D341Med (cell line): ENCODE measurements around the gene RAB25.
"Not testable (repeated sequence)": the region's sequence is repeated elsewhere in the genome, so short reads cannot be mapped to it uniquely, and the experiment has no call there.

Experiments used
- DNase-seq: peaks from one replicate; pipeline ENCODE4 v3.0.0; 2012; ENCODE audit warnings: low spot score

The RAB25 gene

DNA sequence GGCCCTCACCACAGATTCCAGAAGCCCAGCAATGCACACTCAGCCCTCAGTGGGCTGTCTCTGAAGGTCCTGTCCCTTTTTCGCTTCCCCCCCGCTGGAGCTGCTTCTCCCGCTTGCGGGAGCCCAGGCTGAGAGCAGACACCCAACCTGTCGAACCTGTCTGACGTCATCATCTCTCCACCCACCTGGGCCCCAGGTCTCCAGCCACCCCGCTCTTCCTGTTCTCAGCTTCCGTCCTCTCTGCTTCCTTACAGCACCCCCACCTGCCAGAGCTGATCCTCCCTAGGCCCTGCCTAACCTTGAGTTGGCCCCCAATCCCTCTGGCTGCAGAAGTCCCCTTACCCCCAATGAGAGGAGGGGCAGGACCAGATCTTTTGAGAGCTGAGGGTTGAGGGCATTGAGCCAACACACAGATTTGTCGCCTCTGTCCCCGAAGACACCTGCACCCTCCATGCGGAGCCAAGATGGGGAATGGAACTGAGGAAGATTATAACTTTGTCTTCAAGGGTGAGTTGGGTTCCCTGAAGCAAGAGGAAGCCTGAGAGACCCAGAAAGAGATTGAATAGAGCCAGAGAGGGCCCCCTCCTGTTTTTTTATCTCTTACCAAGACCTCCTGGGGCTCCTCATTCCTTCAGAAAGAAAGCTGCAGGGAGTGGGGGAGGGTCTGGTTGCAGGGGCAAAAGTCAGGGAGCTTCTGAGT, at the start of gene RAB25:
Gene RAB25 (plus strand): TSS at position 224 of the 700 bp plus-strand sequence. CDS start 241 bp downstream, at position 465.
- no peak for DNase-seq

DNA sequence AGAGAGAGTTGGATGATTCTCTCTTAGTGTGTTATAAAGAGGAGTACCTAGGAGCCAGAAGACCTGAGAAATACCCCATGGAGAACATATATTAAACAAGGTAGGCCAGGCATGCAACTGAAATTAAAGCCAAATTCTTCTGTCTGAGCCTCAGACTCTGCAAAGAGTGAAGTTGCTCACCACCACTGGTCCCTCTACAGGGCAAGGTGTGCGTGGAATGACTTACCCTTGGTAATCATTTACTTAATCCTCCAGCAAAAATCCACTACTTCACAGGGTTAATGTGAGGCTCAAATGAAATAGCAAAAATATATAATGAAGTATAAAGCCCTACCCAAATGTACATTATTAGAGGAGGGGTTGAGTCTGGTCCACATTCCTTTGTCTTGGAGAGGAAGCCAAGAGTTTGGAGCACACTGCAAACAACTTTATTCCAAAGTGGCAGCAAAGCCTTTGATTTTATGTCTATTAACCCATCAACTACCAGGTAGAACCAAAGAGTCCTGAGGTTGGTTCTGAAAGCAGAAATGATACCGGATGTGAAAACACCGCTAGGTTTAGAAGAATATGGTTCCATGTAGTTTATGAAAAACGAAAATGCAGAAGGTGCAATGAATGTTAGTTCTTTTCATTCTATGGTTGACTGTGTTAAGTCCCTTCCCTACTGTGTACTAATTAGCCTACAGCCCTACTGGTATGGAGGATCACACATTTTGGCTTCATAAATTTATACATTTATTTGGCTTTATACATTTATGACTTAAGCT, 48.7 kb upstream of the RAB25 start:
- peak; percentile 10 for DNase-seq

- peak; percentile 33 for DNase-seq
Measured at GRCh38 chr1:156014829-156015228, 46.1 kb upstream of the RAB25 start.

DNA sequence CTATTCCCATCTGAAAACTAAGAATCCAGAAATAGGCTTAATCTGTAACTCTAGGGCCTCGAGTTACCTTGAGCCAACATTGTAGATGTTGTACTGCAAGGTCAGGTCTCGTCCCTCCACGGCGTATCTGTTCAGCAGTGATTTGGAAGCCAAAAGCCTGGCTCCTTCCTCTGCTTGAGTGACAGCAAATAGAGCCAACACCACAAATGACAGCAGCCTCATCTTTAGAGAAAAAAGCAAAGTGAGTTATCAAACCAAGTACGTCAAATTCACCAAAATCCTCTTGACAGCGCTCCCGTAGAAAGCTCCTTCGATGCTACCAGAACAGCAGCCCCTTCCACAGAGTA, 41.0 kb upstream of the RAB25 start:
- DNase-seq, result no peak

- peak; percentile 96 for DNase-seq
Measured at GRCh38 chr1:156020293-156021092, 40.5 kb upstream of the RAB25 start, which contains the start of gene SSR2. TSS of gene SSR2 (minus strand) at chr1:156020951. CDS start at chr1:156020167, 784 bp downstream.

- DNase-seq, result no peak
Measured at GRCh38 chr1:156021093-156021428, 39.9 kb upstream of the RAB25 start.

GRCh38 chr1:156021954-156022353, 39.0 kb upstream of the RAB25 start:
- no peak for DNase-seq

- no peak for DNase-seq
Measured at GRCh38 chr1:156024801-156025200, 36.2 kb upstream of the RAB25 start.

DNA sequence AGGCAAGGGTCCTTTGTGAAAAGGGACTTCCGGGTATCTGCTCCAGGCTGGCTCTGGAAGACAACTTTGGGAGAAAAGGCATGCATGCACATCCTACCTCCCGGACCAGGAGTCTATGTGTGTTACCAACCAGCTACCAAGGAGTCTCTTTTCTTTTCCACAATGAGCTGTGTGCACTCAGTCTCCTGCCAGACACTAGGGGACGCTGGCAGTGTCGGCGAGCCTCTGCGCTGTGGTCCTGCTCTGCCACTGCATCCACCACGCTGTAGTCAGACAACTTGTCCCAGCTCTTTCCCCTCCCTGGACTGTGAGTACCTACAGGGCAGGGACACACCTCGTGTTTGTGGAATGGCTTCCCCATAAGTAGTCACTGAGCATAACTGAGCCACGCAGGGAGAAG, 35.1 kb upstream of the RAB25 start:
- peak; percentile 88 for DNase-seq

- no peak for DNase-seq
Measured at GRCh38 chr1:156026588-156026987, 34.4 kb upstream of the RAB25 start.

DNA sequence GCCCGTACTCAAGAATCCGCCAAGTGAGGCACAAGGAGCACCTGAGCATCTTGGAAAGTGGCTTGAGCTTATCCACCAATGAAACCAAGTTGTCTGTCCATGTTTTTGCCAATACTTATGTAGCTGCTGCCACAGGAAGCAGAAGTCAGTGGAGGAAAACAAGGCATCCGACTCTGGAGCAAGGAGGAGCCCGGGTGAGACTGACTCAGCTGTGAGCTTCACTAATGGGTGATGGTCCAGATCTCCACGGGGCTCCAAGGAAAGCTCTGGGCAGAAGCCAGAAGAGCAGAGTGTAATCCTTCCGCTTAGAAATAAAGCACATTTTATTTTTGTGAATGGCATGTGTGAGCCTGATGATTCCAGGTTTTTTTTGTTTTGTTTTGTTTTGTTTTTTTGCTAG, 27.9 kb upstream of the RAB25 start:
- no peak for DNase-seq

GRCh38 chr1:156034991-156035390, 26.0 kb upstream of the RAB25 start:
- DNase-seq, result not testable (repeated sequence)

- no peak for DNase-seq
Measured at GRCh38 chr1:156042828-156043227, 18.1 kb upstream of the RAB25 start.

DNA sequence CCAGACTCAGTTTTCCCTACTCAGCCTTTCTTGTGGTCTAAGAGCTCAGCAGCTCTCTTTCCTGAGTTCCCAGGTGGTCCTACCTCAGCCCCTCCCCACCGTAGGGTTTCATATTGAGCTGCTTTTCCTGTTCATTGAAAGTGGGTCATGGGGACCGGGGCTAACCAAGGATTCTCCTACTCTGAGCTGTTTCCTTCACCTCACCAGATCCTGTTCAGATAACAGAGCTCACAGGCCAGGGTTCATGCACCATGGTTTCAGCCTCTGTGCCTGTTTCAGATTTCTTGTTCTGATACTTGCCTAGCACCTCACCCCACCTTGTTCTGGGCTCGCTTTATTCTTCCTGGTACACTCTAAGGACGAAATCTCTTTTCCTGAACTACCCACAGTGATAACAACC, 15.9 kb upstream of the RAB25 start:
- no peak for DNase-seq

DNA sequence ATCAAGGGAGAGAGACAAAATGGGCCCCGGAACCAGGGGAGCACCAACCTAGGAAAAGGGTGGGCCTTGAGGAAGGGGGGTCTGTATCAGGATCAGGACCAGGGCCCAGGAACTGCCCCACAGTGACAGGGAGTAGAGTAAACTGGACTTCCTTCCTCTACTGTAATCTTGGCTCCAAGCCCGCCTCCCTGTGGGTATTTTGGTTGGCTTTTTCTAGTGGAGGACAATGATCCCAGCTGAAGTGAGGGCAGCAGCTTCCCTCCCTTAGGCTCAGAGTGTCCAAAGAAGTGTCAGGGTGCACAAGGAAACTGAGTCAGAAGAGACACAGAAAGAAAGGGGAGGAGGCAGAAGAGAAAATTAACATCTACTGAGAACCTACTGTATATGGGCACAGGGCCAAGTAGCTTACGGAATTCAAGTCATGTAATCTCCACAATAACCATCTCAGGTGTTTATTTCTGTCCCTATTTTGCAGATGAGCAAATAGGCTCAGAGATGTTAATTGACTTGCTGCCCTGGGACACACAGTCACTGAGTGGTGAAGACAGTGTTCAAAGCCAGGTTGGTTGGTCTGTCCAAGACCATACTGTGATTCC, 12.2 kb upstream of the RAB25 start:
- no peak for DNase-seq

GRCh38 chr1:156050376-156050775, 10.6 kb upstream of the RAB25 start:
- DNase-seq, result no peak

DNA sequence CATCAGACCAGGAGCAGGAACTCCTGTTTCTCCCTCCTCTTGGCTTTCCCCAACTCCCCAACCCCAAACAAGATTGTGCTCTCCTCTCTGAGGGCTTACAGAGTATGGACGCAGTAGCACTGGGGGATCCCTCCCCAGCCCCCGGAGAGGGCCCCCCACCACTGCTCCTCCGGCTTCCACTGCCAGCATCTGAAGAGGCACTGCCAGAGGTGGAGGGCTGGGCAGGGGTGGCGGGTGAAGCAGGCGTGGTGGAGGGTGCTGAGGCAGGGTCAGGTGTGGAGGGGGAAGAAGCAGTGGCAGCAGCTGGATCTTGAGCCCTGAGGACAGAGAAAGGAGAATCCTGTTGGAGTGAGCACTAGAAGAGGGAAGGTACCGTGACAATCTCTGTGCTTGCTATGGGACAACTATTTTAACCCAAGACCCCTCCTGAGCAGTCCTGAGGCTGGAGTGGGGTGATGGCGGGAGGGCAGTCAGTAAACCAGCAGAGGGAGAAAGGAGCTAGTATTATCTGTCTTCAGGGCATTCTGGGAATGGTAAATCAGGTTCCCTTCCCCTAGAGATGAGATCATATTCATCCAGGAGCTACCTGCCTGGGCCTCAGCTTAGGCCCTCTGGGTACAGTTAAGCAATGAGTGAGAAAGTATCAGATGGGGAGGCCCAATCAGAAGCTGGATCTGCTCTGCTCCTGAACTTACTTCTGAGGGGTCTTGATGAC, 9.8 kb upstream of the RAB25 start:
- DNase-seq, result no peak

DNA sequence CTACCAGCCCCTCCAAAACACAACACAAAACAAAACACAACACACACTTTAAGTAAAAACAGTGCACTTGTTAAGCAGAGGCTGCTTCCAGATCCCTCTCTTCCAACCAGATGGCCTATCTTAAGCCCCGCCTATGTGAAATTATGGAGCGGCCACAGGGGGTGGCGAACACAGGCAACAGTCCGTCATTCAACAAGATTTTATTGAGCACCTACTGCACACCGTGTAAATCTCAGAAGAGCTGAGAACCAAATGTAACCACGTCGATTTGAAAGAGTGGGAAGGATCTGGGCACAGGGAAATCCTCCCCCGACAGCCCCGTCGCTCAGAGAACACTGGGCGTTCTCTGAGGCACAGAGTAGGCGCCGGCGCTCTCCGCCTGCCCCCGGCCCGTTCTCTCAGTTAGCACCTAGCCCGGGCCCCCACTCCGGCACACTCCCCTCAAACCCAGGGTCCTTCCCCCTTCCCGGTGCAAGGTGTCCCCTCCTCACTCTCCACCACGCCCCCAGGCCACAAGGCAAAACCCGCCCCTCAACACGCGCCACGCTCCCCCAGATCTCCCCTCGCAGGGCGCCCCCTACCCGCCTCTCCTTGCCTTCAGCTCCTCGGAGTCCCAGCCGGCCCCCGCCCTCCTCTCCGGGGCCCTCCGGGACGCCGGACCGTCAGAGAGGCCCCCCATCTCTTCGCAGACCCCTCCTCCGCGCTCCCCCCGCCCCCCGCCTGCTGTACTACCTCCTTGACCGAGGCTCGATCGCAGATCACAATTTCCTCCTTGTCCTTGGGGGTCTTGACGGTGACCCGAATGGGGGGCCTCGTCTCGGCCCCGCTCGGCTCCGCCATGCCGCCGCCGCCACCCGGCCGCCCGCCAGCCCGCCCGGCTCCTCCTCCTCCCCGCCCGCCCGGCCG, 7.8 kb upstream of the RAB25 start:
- DNase-seq, result peak; percentile 89

DNA sequence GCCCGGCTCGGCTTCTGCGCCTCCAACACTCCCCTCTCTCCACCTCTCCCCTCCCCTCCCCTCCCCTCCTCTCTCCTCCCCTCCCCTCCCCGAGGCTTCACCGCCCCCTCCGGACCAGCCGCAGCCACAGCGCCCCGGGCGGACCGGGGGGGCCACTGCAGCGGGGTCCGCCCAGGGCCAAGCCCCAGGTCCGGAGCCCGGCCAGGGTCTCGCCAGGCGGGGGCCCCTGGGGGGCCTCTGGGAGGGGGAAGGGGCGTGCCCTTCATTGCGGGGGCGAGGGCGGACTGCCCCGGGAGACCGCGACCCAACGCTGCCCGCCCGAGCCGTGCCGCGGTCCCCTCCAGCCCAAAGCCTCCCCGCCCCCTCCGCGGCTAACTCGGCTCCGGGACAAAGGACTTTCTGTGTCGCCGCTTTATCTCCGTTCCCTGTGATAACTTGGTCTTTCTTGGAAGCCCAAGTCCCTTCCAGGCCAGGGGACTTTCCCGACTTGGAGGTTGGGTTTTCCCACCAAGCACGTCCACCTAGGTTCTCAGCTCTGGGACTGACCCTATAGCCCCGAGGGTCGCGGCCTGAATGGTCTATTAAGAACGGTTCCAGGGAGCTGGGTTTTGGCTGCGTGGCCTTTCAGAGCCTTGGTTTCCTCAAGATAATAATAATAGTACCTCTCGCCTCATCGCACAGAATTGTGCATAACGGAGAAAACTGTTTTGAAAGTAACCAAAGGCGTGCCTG, 7.0 kb upstream of the RAB25 start, which contains the start of gene UBQLN4:
Gene UBQLN4 (minus strand): TSS at position 31 of the 732 bp plus-strand sequence. CDS start 97 bp downstream, outside the sequence.
- DNase-seq, result peak; percentile 96
